ENCODE measurements around the gene BMPR1B. TPM values are rescaled to one million over a fixed set of nuclear protein-coding genes. Genes with fewer than 3 reads are reported as not detected.

BMPR1B gene
- total and polyA plus RNA-seq, 2 of the 4 experiments (the other 2 are of a cell fraction): 0.24 to 0.90 TPM

DNA sequence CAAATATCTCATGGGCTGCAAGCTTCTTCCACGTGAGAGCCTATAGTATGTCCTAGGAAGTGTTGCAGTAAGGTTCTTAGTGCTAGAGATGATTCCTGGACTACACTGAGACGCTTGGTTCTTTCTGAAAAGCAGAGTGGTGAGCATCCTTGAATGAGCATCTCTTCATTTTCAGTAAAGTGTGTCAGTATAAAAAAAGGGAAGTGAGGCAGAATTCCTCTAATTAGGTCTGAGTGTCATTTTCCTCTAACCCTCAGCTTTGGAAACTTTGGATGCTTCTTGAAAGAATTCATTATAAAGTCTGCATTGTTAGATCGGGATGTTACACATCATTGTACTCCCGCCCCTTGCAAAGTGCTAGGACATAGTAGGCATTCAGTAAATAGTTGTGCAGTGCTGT, 5.2 kb downstream of the BMPR1B start:
- TF ChIP-seq MAFK (IDR thresholded peaks at IDR 0.05; ENCODE audit: low read depth, low read length): no peak
- TF ChIP-seq RAD21 (IDR thresholded peaks at IDR 0.05; ENCODE audit: low read length): no peak
- TF ChIP-seq FOS (IDR thresholded peaks at IDR 0.05; ENCODE audit: low read depth, low read length): no peak
- TF ChIP-seq SMC3 (IDR thresholded peaks at IDR 0.05; ENCODE audit: low read depth, low read length): no peak
- TF ChIP-seq, protein P1, sequence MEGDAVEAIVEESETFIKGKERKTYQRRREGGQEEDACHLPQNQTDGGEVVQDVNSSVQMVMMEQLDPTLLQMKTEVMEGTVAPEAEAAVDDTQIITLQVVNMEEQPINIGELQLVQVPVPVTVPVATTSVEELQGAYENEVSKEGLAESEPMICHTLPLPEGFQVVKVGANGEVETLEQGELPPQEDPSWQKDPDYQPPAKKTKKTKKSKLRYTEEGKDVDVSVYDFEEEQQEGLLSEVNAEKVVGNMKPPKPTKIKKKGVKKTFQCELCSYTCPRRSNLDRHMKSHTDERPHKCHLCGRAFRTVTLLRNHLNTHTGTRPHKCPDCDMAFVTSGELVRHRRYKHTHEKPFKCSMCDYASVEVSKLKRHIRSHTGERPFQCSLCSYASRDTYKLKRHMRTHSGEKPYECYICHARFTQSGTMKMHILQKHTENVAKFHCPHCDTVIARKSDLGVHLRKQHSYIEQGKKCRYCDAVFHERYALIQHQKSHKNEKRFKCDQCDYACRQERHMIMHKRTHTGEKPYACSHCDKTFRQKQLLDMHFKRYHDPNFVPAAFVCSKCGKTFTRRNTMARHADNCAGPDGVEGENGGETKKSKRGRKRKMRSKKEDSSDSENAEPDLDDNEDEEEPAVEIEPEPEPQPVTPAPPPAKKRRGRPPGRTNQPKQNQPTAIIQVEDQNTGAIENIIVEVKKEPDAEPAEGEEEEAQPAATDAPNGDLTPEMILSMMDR (conservative IDR thresholded peaks at IDR 0.05; ENCODE audit: low read depth, low read length): no peak
- no peak for TF ChIP-seq POLR2A (IDR thresholded peaks at IDR 0.05; ENCODE audit: low read depth, low read length)
- no peak for TF ChIP-seq CEBPB (IDR thresholded peaks at IDR 0.05; ENCODE audit: low read depth, low read length)
- TF ChIP-seq BHLHE40 (IDR thresholded peaks at IDR 0.05; ENCODE audit: low read depth, low read length): no peak
- no peak for TF ChIP-seq MAZ (IDR thresholded peaks at IDR 0.05; ENCODE audit: borderline replicate concordance, low read depth, low read length)
- H4K5ac ChIP-seq (ENCODE audit: low read depth, low read length): no peak overlapping the region
- no peak overlapping the region for H2AK5ac ChIP-seq (ENCODE audit: low read depth, low read length)
- H3K4ac ChIP-seq (ENCODE audit: low read depth, low read length): no peak overlapping the region
- no peak overlapping the region for H4K8ac ChIP-seq (ENCODE audit: low read depth in 2 of 2, low read length in 2 of 2)
- peaks cover 13% of the 10 kb centered on the region for H3K27me3 ChIP-seq (ENCODE audit: control insufficient read depth, insufficient read depth, low read length)
- no peak overlapping the region for H2BK20ac ChIP-seq (ENCODE audit: low read depth, low read length)
- no peaks in the 10 kb centered on the region for H3K9me3 ChIP-seq (ENCODE audit: control insufficient read depth, insufficient read depth, low read length)
- dilution Hi-C loops (cut with HindIII; ENCODE audit: low sequenced_read_pairs, unreplicated experiment): no loop called here
- H3K18ac ChIP-seq (ENCODE audit: low read depth, low read length): no peak overlapping the region
- no TSS peak for BruUV-seq (replicated peaks)
- CTCF ChIA-PET: no interaction called here
- in situ Hi-C loops (cut with MboI; ENCODE audit: low sequenced_read_pairs): loop anchor here (25.0 kb wide), 1 partner anchor 349 kb away; no protein-coding TSS in a partner anchor
- H3K9ac ChIP-seq (ENCODE audit: low read depth, low read length): no peak overlapping the region
- H2BK5ac ChIP-seq (ENCODE audit: low read depth, low read length, poor library complexity, severe bottlenecking): no peak overlapping the region
- no peaks in the 10 kb centered on the region for H4K20me1 ChIP-seq (ENCODE audit: insufficient read depth, low read length)
- no peak overlapping the region for H3K4me3 ChIP-seq (ENCODE audit: insufficient read depth, low read depth, low read length)
- H3K79me1 ChIP-seq (ENCODE audit: low read depth in 1 of 2, low read length in 2 of 2): no peaks in the 10 kb centered on the region
- no peak overlapping the region for H3K4me2 ChIP-seq (ENCODE audit: low read depth, low read length)
- H3K36me3 ChIP-seq (ENCODE audit: control insufficient read depth, insufficient read depth, low read length): no peaks in the 10 kb centered on the region
- no peak overlapping the region for H3K23ac ChIP-seq (ENCODE audit: low read depth, low read length)
- no peak overlapping the region for H2BK120ac ChIP-seq (ENCODE audit: low read depth, low read length)
- DNase-seq (no peak), ATAC-seq (ENCODE audit: low read depth) (no peak)
- H3K27ac ChIP-seq (ENCODE audit: insufficient read depth, low read length): no peak overlapping the region
- no peak overlapping the region for H3K14ac ChIP-seq (replicated peaks; ENCODE audit: low read depth, low read length)
- no peak overlapping the region for H4K91ac ChIP-seq (ENCODE audit: insufficient read depth, low read depth, low read length)
- WGBS, 2 experiments (ENCODE audit: extremely low coverage in 2 of 2, insufficient read length in 1 of 2): no CpG with 5 or more reads among the region's 4 CpGs
- intact Hi-C loops (cut with micrococcal nuclease): no loop called here
- no peak overlapping the region for H2AK9ac ChIP-seq (replicated peaks; ENCODE audit: low read depth, low read length, poor library complexity)
- H2AFZ ChIP-seq (replicated peaks; ENCODE audit: low read length, poor library complexity): no peak overlapping the region
- H3K4me1 ChIP-seq (ENCODE audit: control insufficient read depth, insufficient read depth, low read length): no peaks in the 10 kb centered on the region
- no peaks in the 10 kb centered on the region for H3K9me1 ChIP-seq (ENCODE audit: insufficient read depth, low read length)
- POLR2A ChIA-PET (ENCODE audit: unreplicated experiment): no interaction called here
- H3K56ac ChIP-seq (ENCODE audit: extremely low read depth, insufficient read depth, low read length): no peak overlapping the region
- no peak overlapping the region for H2BK15ac ChIP-seq (ENCODE audit: low read depth, low read length)

Measured in IMR-90 (cell line).